CD4-positive, alpha-beta memory T cell (primary cell): ENCODE data around the gene SIN3A. TPM values are rescaled to one million over a fixed set of nuclear protein-coding genes. Genes with fewer than 3 reads are reported as not detected.

ENCODE experiments used
- CTCF ChIA-PET: fragments of 350-600 bp; sonication (Branson Sonifier 250); formaldehyde crosslinking; loops from one replicate; lab custom pipeline; 2021; ENCODE audit warnings: inconsistent platforms; ENCODE audit not compliant: partially characterized antibody; lab: Charles Lee
- POLR2A ChIA-PET: fragments of 350-600 bp; sonication (Branson Sonifier 250); formaldehyde crosslinking; loops from one replicate; lab custom pipeline; 2021; ENCODE audit not compliant: partially characterized antibody; lab: Charles Lee
- DNase-seq, 5 donors: peaks; one replicate each; pipeline versions ENCODE4 v3.0.0 to v3.0.0-alpha.2; 2020 to 2022; ENCODE audit warnings: mixed read lengths in 1 of 5
- H3K27ac ChIP-seq: one replicate; pipeline ENCODE4 v1.7.0; 2013; ENCODE audit warnings: low read depth, low read length
- H3K27me3 ChIP-seq: 2 replicates; pipeline ENCODE4 v1.7.0; 2013; ENCODE audit warnings: mild to moderate bottlenecking, low read length, moderate library complexity; ENCODE audit not compliant: insufficient read depth
- H3K36me3 ChIP-seq: 2 replicates; pipeline ENCODE4 v1.7.0; 2013; ENCODE audit warnings: mild to moderate bottlenecking, low read length, moderate library complexity; ENCODE audit not compliant: insufficient read depth
- H3K4me1 ChIP-seq: 2 replicates; pipeline ENCODE4 v1.7.0; 2013; ENCODE audit warnings: mild to moderate bottlenecking, low read length, moderate library complexity; ENCODE audit not compliant: insufficient read depth
- H3K4me3 ChIP-seq, 2 donors: one replicate each; pipeline ENCODE4 v1.7.0; 2013; ENCODE audit warnings: low read length in 2 of 2, mild to moderate bottlenecking in 1 of 2
- H3K9me3 ChIP-seq, 2 donors: one replicate each; pipeline ENCODE4 v1.7.0; 2013; ENCODE audit warnings: low read length in 2 of 2, control low read depth in 1 of 2; ENCODE audit not compliant: control insufficient read depth in 1 of 2
- H3K27ac Mint-ChIP-seq, 7 donors: one replicate each; pipeline ENCODE4 v1.8.0; 2020 to 2021; ENCODE audit warnings: mixed read lengths in 7 of 7, mild to moderate bottlenecking in 6 of 7, inconsistent platforms in 3 of 7, moderate library complexity in 3 of 7
- H3K27me3 Mint-ChIP-seq, 2 donors: one replicate each; pipeline ENCODE4 v1.8.0; 2020 to 2021; ENCODE audit warnings: mixed read lengths in 2 of 2
- H3K36me3 Mint-ChIP-seq, 2 donors: one replicate each; pipeline ENCODE4 v1.8.0; 2020 to 2021; ENCODE audit warnings: mixed read lengths in 2 of 2, inconsistent platforms in 1 of 2, mild to moderate bottlenecking in 1 of 2
- H3K4me1 Mint-ChIP-seq, 4 donors: one replicate each; pipeline ENCODE4 v1.8.0; 2020 to 2021; ENCODE audit warnings: mixed read lengths in 4 of 4, mild to moderate bottlenecking in 1 of 4
- H3K4me3 Mint-ChIP-seq, 8 donors: one replicate each; pipeline ENCODE4 v1.8.0; 2020 to 2021; ENCODE audit warnings: mixed read lengths in 8 of 8, mild to moderate bottlenecking in 7 of 8, moderate library complexity in 6 of 8, inconsistent platforms in 3 of 8
- H3K9me3 Mint-ChIP-seq, 8 donors: one replicate each; pipeline ENCODE4 v1.8.0; 2020 to 2021; ENCODE audit warnings: mixed read lengths in 8 of 8, mild to moderate bottlenecking in 5 of 8, inconsistent platforms in 3 of 8, moderate library complexity in 1 of 8
- intact Hi-C: fragments of 100-400 bp; cut with micrococcal nuclease; formaldehyde crosslinking; loops from one replicate; pipeline ENCODE4 v1.15.1; 2023
- polyA plus RNA-seq, 2 donors: library from polyadenylated mRNA; unstranded; fragments of 300-500 nt; fragmentation: Illumina TruSeq; gene quantifications; one replicate each; pipeline ENCODE4 v1.2.3, GENCODE V29; 2021
- total RNA-seq, 2 experiments: library from RNA; stranded (reverse); gene quantifications; one replicate each; pipeline ENCODE4 v1.2.3, GENCODE V29; 2021

SIN3A gene
- total and polyA plus RNA-seq, 4 experiments from 2014 or later = 7.0 to 134 (median 77.1) TPM

DNA sequence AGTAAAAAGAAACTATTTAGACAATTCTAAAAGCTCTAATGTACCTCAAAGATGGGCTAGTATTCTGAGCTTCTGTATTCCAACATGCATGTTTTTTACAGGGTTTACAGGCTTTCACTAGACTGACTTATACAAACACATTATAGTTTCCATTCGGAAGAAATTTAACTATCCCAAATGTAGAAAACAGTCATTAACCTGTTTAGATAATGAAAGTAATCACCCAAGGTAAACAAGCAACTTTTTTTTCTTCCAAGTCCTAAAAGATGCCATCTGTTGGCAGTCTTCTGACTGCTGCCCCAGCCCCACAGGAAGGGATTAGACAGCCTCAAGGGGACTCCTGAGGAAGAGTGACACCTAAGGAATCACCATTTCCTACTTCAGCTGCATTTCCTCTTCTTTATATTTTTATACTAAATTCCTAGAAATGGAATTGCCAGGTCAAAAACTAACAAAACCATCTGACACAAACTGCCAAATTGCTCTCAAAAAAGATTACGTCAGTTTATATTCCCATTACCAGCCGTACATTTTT, 25.5 kb downstream of the SIN3A start:
- peak overlapping the region in 3 of 7 donors; percentile 10 to 42 (median 37) for H3K27ac Mint-ChIP-seq
- Histone ChIP-seq H3K27me3 (no peaks in the 10 kb centered on the region), H3K4me1 (no peaks in the 10 kb centered on the region), H3K27ac (no peak overlapping the region), H3K9me3 (no peaks in the 10 kb centered on the region), H3K36me3 (peaks cover 44% of the 10 kb centered on the region), H3K4me3 (no peak overlapping the region)
- H3K36me3 Mint-ChIP-seq = peaks cover 16 to 53% of the 10 kb centered on the region in 2 donors
- POLR2A ChIA-PET = interaction anchor here (1.9 kb wide), 1 partner anchor 25 kb away, joined by 8 read pairs; the partner anchor contains the start of gene SIN3A
- no peaks in the 10 kb centered on the region for H3K9me3 Mint-ChIP-seq
- CTCF ChIA-PET = no interaction called here
- H3K27me3 Mint-ChIP-seq = no peaks in the 10 kb centered on the region
- intact Hi-C loops = no loop called here
- no peak for DNase-seq
- no peak overlapping the region for H3K4me3 Mint-ChIP-seq
- peaks cover 4 to 30% (median 14%) of the 10 kb centered on the region in 4 donors for H3K4me1 Mint-ChIP-seq

DNA sequence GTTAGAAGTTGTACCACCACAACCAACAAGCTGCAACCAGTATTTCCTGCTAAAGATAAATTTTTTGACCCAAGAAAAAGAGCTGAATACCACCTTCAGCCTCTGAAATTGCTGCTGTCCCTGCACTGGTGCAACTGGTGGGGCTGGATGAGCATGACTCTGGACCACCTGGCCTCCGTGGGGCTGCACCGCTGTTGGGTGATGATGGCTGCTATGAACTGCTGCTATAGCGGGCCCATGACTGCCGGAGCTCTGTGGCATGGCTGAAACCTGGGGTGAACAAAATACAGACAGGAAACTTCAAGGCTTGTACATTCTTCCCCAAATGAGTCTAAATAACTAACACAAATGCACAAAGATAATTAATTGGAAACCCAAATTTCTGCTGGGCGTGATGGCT, 28.9 kb downstream of the SIN3A start:
- Histone ChIP-seq H3K4me3 (no peak overlapping the region), H3K4me1 (no peaks in the 10 kb centered on the region), H3K9me3 (no peaks in the 10 kb centered on the region), H3K27ac (no peak overlapping the region), H3K27me3 (no peaks in the 10 kb centered on the region), H3K36me3 (peaks cover 39% of the 10 kb centered on the region)
- Mint-ChIP-seq H3K4me3 (no peak overlapping the region), H3K36me3 (peaks cover 18 to 55% of the 10 kb centered on the region in 2 donors), H3K9me3 (no peaks in the 10 kb centered on the region), H3K4me1 (peaks cover 8 to 19% (median 11%) of the 10 kb centered on the region in 4 donors), H3K27ac (peak overlapping the region in 1 of 7 donors; percentile 8), H3K27me3 (no peaks in the 10 kb centered on the region)
- intact Hi-C loops = no loop called here
- POLR2A ChIA-PET = no interaction called here
- CTCF ChIA-PET = interaction anchor here (1.4 kb wide), 1 partner anchor 30 kb away, joined by 3 read pairs; no protein-coding TSS in a partner anchor
- DNase-seq = no peak

- no peaks in the 10 kb centered on the region for H3K27me3 Mint-ChIP-seq
- H3K4me1 ChIP-seq = no peaks in the 10 kb centered on the region
- H3K4me1 Mint-ChIP-seq = peaks cover 4 to 21% (median 7%) of the 10 kb centered on the region in 4 donors
- ChIA-PET POLR2A (no interaction called here), CTCF (interaction anchor here (0.6 to 1.6 kb wide), 3 partner anchors 18 to 389 kb away, joined by 3 read pairs; partner anchors contain the start of gene SIN3A)
- peaks cover 27% of the 10 kb centered on the region for H3K36me3 ChIP-seq
- H3K27me3 ChIP-seq = no peaks in the 10 kb centered on the region
- intact Hi-C loops = no loop called here
- peaks cover 18 to 52% of the 10 kb centered on the region in 2 donors for H3K36me3 Mint-ChIP-seq
- H3K9me3 Mint-ChIP-seq = no peaks in the 10 kb centered on the region
- H3K27ac Mint-ChIP-seq = no peak overlapping the region
- no peak overlapping the region for H3K27ac ChIP-seq
- DNase-seq = no peak
- no peak overlapping the region for H3K4me3 ChIP-seq
- H3K4me3 Mint-ChIP-seq = no peak overlapping the region
- H3K9me3 ChIP-seq = no peaks in the 10 kb centered on the region
These were observed 30.8 kb downstream of the SIN3A start for GRCh38 chr15:75420698-75421097.

GRCh38 chr15:75416584-75416983, 34.9 kb downstream of the SIN3A start:
- intact Hi-C loops = no loop called here
- H3K4me1 Mint-ChIP-seq = peaks cover 8 to 18% (median 11%) of the 10 kb centered on the region in 4 donors
- no peak overlapping the region for H3K4me3 Mint-ChIP-seq
- Histone ChIP-seq H3K9me3 (no peaks in the 10 kb centered on the region), H3K27ac (no peak overlapping the region), H3K27me3 (no peaks in the 10 kb centered on the region), H3K4me3 (no peak overlapping the region), H3K4me1 (no peaks in the 10 kb centered on the region), H3K36me3 (peaks cover 30% of the 10 kb centered on the region)
- H3K36me3 Mint-ChIP-seq = peaks cover 28 to 65% of the 10 kb centered on the region in 2 donors
- DNase-seq = no peak
- ChIA-PET CTCF (no interaction called here), POLR2A (interaction anchor here (1.8 kb wide), 1 partner anchor 49 kb away, joined by 4 read pairs; the partner anchor contains the start of gene MAN2C1)
- peak overlapping the region in 1 of 7 donors; percentile 60 for H3K27ac Mint-ChIP-seq
- H3K27me3 Mint-ChIP-seq = no peaks in the 10 kb centered on the region
- no peaks in the 10 kb centered on the region for H3K9me3 Mint-ChIP-seq

- no peaks in the 10 kb centered on the region for H3K4me1 ChIP-seq
- Mint-ChIP-seq H3K9me3 (no peaks in the 10 kb centered on the region), H3K36me3 (peaks cover 56 to 85% of the 10 kb centered on the region in 2 donors), H3K4me3 (no peak overlapping the region), H3K27me3 (no peaks in the 10 kb centered on the region), H3K27ac (peak overlapping the region in 3 of 7 donors; percentile 35 to 75 (median 47)), H3K4me1 (peaks cover 11 to 26% (median 12%) of the 10 kb centered on the region in 4 donors)
- peaks cover 51% of the 10 kb centered on the region for H3K36me3 ChIP-seq
- DNase-seq = no peak
- H3K9me3 ChIP-seq = no peaks in the 10 kb centered on the region
- ChIA-PET CTCF (no interaction called here), POLR2A (no interaction called here)
- no peak overlapping the region for H3K4me3 ChIP-seq
- no peaks in the 10 kb centered on the region for H3K27me3 ChIP-seq
- intact Hi-C loops = no loop called here
- H3K27ac ChIP-seq = no peak overlapping the region
These were observed 41.3 kb downstream of the SIN3A start for GRCh38 chr15:75410196-75410595.

DNA sequence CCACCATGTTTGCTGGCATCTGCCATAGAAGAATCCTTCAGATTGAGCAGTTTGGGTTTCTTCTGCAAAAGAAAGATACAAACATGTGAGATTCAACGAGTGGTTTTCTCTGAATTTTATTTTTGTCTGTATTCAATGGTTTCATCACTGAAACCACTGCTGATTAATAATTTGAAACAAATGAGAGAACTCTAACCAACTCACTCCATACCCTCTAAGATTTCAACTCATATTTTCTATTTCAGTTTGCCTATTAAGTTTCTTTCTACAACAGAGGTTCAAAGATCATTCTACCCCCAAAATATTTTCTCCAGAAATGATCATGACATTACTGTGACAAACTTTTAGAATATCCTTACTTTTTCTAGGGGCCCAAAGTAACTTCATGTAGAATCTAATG, 44.4 kb downstream of the SIN3A start:
- POLR2A ChIA-PET = no interaction called here
- CTCF ChIA-PET = no interaction called here

GRCh38 chr15:75403892-75404291, 47.6 kb downstream of the SIN3A start:
- peaks cover 38 to 70% of the 10 kb centered on the region in 2 donors for H3K36me3 Mint-ChIP-seq
- no peak overlapping the region for H3K4me3 Mint-ChIP-seq
- peaks cover 43% of the 10 kb centered on the region for H3K36me3 ChIP-seq
- H3K4me1 Mint-ChIP-seq = peaks cover 0 to 13% (median 6%) of the 10 kb centered on the region in 4 donors
- intact Hi-C loops = no loop called here
- DNase-seq = no peak
- no peaks in the 10 kb centered on the region for H3K4me1 ChIP-seq
- CTCF ChIA-PET = interaction anchor here (1.1 to 1.2 kb wide), 2 partner anchors 13 to 36 kb away, joined by 3 to 6 read pairs; partner anchors contain the start of gene MAN2C1
- no peak overlapping the region for H3K27ac ChIP-seq
- no peaks in the 10 kb centered on the region for H3K27me3 ChIP-seq
- H3K9me3 Mint-ChIP-seq = no peaks in the 10 kb centered on the region
- H3K27ac Mint-ChIP-seq = no peak overlapping the region
- H3K27me3 Mint-ChIP-seq = no peaks in the 10 kb centered on the region
- POLR2A ChIA-PET = no interaction called here
- H3K9me3 ChIP-seq = no peaks in the 10 kb centered on the region
- H3K4me3 ChIP-seq = no peak overlapping the region

More for the DNA sequence above, 44.4 kb downstream of the SIN3A start:
- Mint-ChIP-seq H3K4me1 (peaks cover 0 to 16% (median 7%) of the 10 kb centered on the region in 4 donors), H3K9me3 (no peaks in the 10 kb centered on the region), H3K27me3 (no peaks in the 10 kb centered on the region), H3K4me3 (no peak overlapping the region), H3K27ac (peak overlapping the region in 2 of 7 donors; percentile 9 to 14), H3K36me3 (peaks cover 49 to 78% of the 10 kb centered on the region in 2 donors)
- intact Hi-C loops = no loop called here
- H3K4me1 ChIP-seq = no peaks in the 10 kb centered on the region
- no peak overlapping the region for H3K4me3 ChIP-seq
- no peaks in the 10 kb centered on the region for H3K9me3 ChIP-seq
- peaks cover 43% of the 10 kb centered on the region for H3K36me3 ChIP-seq
- no peaks in the 10 kb centered on the region for H3K27me3 ChIP-seq
- H3K27ac ChIP-seq = no peak overlapping the region
- no peak for DNase-seq
